Measurements from ENCODE around the gene ZNF200. TPM values are rescaled to one million over a fixed set of nuclear protein-coding genes. Genes with fewer than 3 reads are reported as not detected.
"Not testable (repeated sequence)": the region's sequence is repeated elsewhere in the genome, so short reads cannot be mapped to it uniquely, and the experiment has no call there.

Gene ZNF200
- total RNA-seq, 4 donors from 2014 or later: 8.6 to 13.0 (median 10.0) TPM

GRCh38 chr16:3182608-3183444 is 52.1 kb downstream of the ZNF200 start:
- peak overlapping the region in 3 of 4 donors; percentile 32 to 40 (median 34) for H3K4me3 ChIP-seq
- peak in 2 of 3 donors; percentile 38 to 67 for DNase-seq

GRCh38 chr16:3182293-3182607 is 52.7 kb downstream of the ZNF200 start:
- H3K27ac ChIP-seq, H3K36me3 ChIP-seq, H3K4me3 ChIP-seq, H3K9me3 ChIP-seq, DNase-seq: not testable (repeated sequence)
- peaks cover 0 to 46% of the 10 kb centered on the region in 2 donors for H3K27me3 ChIP-seq
- H3K4me1 ChIP-seq: peaks cover 0 to 14% (median 11%) of the 10 kb centered on the region in 4 donors

More at GRCh38 chr16:3182608-3183444, 52.1 kb downstream of the ZNF200 start:
- TF ChIP-seq POLR2A (IDR thresholded peaks at IDR 0.05) (no peak), CTCF (IDR thresholded peaks at IDR 0.05) (peak in 4 of 6 experiments; percentile 17 to 31 (median 23))
- Histone ChIP-seq H3K27me3 (peaks cover 0 to 41% of the 10 kb centered on the region in 2 donors), H3K9me3 (no peaks in the 10 kb centered on the region), H3K36me3 (no peaks in the 10 kb centered on the region), H3K27ac (no peak overlapping the region), H3K4me1 (peaks cover 0 to 14% (median 11%) of the 10 kb centered on the region in 4 donors)

GRCh38 chr16:3180445-3180878 is 54.5 kb downstream of the ZNF200 start:
- TF ChIP-seq CTCF (IDR thresholded peaks at IDR 0.05) (no peak), POLR2A (IDR thresholded peaks at IDR 0.05) (no peak)
- H3K27ac ChIP-seq: no peak overlapping the region
- peaks cover 0 to 50% of the 10 kb centered on the region in 2 donors for H3K27me3 ChIP-seq
- H3K4me1 ChIP-seq: peaks cover 0 to 14% (median 11%) of the 10 kb centered on the region in 4 donors
- DNase-seq: no peak
- no peaks in the 10 kb centered on the region for H3K36me3 ChIP-seq
- no peaks in the 10 kb centered on the region for H3K9me3 ChIP-seq
- H3K4me3 ChIP-seq: no peak overlapping the region

- TF ChIP-seq CTCF (IDR thresholded peaks at IDR 0.05): no peak
- DNase-seq: no peak
- Histone ChIP-seq H3K27ac (no peak overlapping the region), H3K27me3 (peaks cover 0 to 55% of the 10 kb centered on the region in 2 donors), H3K4me3 (no peak overlapping the region), H3K9me3 (peaks cover 0 to 3% (median 0%) of the 10 kb centered on the region in 4 donors), H3K36me3 (no peaks in the 10 kb centered on the region), H3K4me1 (peaks cover 0 to 14% (median 11%) of the 10 kb centered on the region in 4 donors)
Measured at GRCh38 chr16:3179651-3180050, 55.3 kb downstream of the ZNF200 start.

- no peak for TF ChIP-seq CTCF (IDR thresholded peaks at IDR 0.05)
- peaks cover 7 to 63% of the 10 kb centered on the region in 2 donors for H3K27me3 ChIP-seq
- DNase-seq: no peak
Measured at GRCh38 chr16:3175157-3176093, 59.5 kb downstream of the ZNF200 start.

More at GRCh38 chr16:3175157-3176093, 59.5 kb downstream of the ZNF200 start:
- Histone ChIP-seq H3K36me3 (no peaks in the 10 kb centered on the region), H3K4me1 (peaks cover 0 to 24% (median 13%) of the 10 kb centered on the region in 4 donors), H3K9me3 (peaks cover 0 to 7% (median 0%) of the 10 kb centered on the region in 4 donors), H3K27ac (no peak overlapping the region), H3K4me3 (no peak overlapping the region)
